Activated naive CD4-positive, alpha-beta T cell treated with anti-CD3 and anti-CD28 coated beads, Interleukin-2, amount 50 U/mL, for 16 hours (primary cell): ENCODE results near the gene MBD3L2.
"Not testable (repeated sequence)": the region's sequence is repeated elsewhere in the genome, so short reads cannot be mapped to it uniquely, and the experiment has no call there.

Experiments used
- DNase-seq: peaks from one replicate; pipeline ENCODE4 v3.0.0-alpha.2; 2020

MBD3L2 gene

DNA sequence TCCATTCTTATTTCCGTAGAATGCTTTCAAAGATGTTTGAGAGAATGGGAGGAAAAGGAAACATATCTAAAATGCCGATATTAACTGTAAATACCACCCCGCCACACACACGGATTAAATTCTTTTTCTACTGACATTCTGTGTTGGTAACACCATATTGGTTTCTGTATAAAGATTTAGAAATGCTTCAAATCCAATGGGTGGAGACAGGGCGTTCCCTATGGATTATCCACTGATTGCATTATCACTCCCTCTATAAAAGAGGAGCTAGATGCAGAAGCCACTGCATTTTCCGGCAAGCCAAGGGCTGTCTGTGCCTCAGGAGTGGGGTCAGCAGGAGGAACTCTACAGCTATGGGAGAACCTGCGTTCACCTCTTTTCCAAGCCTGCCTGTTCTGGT, at the start of gene MBD3L2:
MBD3L2 (plus strand) TSS at position 301 of the 400 bp plus-strand sequence; CDS start at position 354, 53 bp downstream.
- DNase-seq: not testable (repeated sequence)

DNA sequence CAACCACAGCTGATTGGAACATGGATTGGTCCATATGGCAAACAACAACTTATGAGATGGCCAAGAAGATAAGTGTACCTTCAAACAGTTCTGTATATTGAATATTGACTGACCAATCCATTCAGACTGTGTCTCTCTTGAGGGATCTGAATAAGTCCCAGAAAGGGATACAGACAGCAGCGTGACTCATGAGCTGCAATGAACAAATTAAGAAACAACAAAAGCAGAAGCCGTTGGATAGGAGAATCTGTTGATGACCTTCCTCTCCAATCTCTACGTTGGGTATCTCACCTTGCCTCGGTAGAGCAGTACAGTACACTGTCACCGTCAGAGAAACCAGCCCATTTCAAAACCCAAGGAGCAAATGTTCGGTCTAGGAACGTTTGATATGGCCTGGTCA, 49.2 kb upstream of the MBD3L2 start:
- no peak for DNase-seq

DNA sequence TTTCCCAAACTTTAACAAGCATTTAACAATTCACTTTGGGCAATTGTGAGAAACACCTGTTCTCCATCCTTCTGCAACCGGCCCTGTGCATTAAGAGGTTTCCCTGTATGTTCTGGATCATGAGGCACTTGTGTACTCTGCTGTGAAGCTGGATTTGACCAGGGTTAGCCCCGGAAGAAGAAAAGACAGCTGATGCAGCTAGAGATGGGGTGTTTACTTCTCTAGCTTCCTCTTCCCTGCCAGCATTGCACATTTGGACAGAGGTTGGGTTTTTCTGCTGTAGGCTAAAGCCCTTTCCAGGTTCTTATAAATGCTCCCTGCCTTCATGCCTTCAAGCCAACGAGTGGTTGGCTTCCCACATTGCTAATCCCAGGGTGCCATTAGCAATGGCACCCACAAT, 48.8 kb upstream of the MBD3L2 start:
- DNase-seq: no peak

DNA sequence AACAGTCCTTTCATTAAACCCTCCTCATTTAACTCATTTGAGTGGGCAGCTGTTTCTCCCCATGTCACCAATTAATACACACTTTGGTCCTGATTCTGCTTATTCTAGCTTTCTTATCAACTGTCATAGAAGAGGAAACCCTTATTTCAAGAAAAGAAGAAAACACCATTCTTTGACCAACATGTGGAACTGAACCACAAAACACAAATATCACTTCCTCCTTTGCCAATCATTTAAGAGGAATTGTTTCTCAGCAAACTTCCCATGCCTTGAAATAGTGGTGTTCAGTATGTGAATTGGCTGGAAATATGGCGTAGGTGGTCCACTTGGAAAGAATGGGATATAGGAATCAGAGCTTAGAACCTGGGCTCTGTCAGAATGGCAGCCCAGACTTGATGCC, 48.3 kb upstream of the MBD3L2 start:
- DNase-seq: no peak

DNA sequence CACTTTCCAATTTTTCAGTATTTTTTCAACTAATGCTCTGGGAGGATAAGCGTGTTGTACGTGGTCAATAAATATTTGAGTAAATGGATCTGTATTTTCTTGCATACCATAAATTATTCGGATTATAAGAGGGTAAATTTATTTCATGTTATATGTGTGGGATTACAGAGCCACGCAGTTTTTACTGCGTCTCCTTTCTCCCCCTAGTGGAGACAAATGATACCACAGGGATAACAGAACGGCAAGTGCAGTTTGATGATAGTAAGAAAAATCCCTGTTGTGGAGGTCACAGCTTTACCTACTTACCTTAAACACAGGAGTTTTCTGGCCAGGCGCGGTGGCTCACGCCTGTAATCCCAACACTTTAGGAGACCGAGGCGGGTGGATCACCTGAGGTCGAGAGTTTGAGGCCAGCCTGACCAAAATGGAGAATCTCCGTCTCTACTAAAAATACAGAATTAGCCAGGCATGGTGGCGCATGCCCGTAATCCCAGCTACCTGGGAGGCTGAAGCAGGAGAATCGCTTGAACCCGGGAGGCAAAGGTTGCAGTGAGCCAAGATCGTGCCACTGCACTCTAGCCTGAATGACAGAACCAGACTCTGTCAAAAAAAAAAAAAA, 44.7 kb upstream of the MBD3L2 start:
- DNase-seq: no peak

DNA sequence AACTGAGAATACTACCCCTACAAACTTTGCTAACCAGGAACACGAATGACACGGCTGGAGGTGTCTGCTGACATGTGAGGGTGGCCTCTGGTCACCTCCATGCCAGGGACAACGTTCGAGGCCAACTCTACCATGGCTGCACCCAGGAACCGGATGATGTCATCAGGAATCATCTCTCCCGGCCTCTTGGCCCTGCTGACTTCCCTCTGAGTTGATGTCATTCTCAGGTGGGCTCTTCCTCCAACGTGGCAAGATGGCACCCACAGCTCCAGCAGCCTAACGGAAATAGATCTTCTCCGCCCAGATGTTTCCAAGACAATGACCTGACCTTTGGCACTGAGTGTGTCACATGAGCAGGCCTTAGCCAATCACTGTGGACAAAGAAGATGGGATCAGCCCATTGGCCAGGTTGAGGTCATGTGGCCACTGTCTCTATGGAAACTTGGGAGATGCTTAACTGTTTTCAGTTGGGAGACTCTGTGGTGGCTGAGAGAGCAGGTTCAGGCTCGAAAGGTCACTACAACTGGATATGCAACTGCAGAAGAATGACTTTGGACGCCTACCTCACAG, 42.9 kb upstream of the MBD3L2 start:
- no peak for DNase-seq

DNA sequence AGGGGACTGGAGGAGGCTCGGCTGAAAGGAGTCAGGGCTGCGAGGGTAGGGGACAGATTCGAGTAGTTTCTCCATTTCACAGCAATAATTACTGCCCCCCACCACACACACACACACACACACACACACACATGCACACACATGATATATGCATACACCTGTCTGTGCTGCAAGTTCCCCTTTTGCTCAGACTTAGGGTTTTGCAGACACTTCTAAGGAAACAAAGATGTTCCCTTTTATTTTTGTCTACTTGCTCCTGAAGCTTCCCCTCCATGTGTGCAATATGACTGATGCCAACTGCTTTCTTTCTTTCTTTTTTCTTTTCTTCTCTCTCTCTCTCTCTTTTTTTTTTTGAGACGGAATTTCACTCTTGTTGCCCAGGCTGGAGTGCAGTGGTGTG, 41.3 kb upstream of the MBD3L2 start:
- DNase-seq: no peak

DNA sequence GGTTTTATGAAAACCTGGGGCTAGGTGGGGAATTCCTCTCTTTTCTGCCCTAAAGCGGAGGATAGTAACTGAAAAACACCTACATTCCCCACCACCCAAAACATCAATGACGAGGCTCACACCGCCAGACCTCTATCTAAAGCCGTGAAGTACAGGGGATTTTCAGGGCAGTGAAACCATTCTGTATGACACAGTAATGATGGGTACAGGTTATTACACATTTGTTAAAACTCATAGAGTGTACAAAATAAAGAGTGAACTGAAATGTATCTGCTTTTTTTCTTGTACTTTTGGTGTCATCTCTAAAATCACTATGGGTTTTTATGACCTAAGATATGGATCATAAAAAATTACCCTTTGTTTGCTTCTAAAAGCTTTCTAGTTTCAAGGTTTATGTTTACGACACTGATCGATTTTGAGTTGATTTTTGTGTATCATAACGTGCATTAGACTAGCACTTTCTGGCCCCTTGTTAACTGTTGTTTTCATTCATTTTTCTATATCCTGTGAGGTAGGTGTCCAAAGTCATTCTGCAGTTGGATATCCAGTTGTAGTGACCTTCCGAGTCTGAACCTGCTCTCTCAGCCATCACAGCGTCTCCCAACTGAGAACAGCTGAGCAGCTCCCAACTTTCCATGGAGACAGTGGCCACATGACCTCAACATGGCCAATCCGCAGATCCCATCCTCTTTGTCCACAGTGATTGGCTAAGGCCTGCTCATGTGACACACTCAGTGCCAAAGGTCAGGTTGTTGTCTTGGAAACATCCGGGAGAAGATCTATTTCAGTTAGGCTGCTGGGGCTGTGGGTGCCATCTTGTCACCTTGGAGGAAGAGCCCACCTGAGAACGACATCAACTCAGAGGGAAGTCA, 38.2 kb upstream of the MBD3L2 start:
- DNase-seq: no peak

DNA sequence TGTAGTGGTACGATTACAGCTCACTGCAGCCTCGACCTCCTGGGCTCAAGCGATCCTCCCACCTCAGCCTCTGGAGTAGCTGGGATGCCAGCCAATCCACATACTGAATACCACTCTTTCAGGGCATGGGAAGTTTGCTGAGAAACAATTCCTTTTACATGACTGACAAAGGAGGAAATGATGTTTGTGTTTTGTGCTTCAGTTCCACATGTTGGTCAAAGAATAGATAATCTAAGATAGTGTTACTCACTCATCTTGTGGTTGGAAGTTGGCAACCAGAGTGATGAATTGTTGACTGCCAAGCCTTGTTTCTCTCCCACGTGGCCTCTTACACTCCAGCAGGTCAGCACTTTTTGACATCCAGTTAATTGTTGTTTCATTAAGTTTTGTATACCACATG, 35.4 kb upstream of the MBD3L2 start:
- no peak for DNase-seq

DNA sequence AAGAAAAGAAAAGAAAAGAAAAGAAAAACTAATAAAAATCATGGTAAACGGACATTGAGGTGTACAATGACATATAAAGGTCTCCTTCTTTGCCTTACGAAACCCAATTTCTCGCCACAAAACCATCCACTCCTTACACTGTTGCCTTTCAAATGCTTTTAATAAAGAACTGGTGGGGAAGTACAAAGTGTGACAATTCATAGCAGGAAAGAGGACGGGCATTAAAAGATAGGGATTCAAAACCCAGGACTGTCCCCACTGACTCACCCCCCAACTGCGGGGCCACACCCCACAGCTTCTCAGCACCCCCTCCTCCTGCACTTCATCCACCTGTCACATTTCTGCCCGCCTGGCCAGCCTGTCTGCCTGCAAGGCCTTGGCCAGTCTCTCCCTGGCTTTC, 30.3 kb upstream of the MBD3L2 start:
- DNase-seq: no peak

DNA sequence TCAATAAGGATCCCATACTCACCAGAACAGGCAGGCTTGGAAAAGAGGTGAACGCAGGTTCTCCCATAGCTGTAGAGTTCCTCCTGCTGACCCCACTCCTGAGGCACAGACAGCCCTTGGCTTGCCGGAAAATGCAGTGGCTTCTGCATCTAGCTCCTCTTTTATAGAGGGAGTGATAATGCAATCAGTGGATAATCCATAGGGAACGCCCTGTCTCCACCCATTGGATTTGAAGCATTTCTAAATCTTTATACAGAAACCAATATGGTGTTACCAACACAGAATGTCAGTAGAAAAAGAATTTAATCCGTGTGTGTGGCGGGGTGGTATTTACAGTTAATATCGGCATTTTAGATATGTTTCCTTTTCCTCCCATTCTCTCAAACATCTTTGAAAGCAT, 27.8 kb upstream of the MBD3L2 start, which contains the start of gene MBD3L2B:
MBD3L2B (minus strand) TSS at position 101 of the 400 bp plus-strand sequence; CDS start at position 67, 34 bp downstream.
- DNase-seq: not testable (repeated sequence)

DNA sequence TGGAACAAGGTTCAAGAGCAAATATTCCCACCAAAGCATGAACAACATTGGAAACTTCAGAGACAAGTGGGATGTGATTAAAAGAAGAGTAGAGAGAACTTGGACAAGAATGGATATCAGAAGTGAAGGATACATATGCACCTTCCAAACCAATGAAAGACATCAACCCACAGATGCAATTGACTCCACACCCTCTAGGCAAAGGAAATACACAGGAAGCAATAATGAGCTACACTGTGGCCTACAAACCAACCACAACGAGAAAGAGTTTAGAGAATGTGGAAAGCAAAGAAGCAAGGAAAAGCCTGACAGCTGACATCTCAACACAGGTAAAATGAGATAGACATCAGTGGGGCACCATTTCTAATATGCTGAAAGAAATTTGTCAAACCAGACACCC, 20.3 kb upstream of the MBD3L2 start:
- DNase-seq: not testable (repeated sequence)

DNA sequence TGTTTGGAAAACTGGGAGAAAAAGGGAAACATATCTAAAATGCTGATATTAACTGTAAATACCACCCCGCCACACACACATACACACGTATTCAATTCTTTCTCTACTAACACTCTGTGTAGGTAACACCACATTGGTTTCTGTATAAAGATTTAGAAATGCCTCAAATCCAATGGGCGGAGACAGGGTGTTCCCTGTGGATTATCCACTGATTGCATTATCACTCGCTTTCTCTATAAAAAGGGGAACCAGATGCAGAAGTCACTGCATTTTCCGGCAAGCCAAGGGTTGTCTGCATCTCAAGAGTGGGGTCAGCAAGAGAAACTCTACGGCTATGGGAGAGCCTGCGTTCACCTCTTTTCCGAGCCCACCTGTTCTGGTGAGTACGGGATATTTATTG, 18.8 kb upstream of the MBD3L2 start, which contains the start of gene MBD3L5:
MBD3L5 (plus strand) TSS at position 301 of the 400 bp plus-strand sequence; CDS start at position 335, 34 bp downstream.
- not testable (repeated sequence) for DNase-seq

DNA sequence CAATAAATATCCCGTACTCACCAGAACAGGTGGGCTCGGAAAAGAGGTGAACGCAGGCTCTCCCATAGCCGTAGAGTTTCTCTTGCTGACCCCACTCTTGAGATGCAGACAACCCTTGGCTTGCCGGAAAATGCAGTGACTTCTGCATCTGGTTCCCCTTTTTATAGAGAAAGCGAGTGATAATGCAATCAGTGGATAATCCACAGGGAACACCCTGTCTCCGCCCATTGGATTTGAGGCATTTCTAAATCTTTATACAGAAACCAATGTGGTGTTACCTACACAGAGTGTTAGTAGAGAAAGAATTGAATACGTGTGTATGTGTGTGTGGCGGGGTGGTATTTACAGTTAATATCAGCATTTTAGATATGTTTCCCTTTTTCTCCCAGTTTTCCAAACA, 9.0 kb upstream of the MBD3L2 start, which contains the start of gene MBD3L4:
MBD3L4 (minus strand) TSS at position 101 of the 400 bp plus-strand sequence; CDS start at position 66, 35 bp downstream.
- DNase-seq: not testable (repeated sequence)

DNA sequence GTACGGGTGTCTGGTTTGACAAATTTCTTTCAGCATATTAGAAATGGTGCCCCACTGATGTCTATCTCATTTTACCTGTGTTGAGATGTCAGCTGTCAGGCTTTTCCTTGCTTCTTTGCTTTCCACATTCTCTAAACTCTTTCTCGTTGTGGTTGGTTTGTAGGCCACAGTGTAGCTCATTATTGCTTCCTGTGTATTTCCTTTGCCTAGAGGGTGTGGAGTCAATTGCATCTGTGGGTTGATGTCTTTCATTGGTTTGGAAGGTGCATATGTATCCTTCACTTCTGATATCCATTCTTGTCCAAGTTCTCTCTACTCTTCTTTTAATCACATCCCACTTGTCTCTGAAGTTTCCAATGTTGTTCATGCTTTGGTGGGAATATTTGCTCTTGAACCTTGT, 7.6 kb upstream of the MBD3L2 start:
- not testable (repeated sequence) for DNase-seq

DNA sequence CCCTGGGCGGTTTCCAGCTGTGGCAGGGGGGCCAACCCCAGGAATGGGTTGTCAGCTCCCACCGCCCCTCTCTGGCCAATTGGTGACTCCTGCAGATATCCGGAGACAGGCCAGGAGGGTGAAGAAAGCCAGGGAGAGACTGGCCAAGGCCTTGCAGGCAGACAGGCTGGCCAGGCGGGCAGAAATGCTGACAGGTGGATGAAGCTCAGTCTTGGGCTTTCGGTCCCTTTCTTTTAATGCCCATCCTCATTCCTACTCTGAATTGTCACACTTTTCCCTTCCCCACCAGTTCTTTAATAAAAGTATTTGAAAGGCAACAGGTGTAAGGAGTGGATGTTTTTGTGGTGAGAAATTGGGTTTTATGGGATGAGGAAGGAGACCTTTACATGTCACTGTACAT, 2.3 kb downstream of the MBD3L2 start:
- not testable (repeated sequence) for DNase-seq

DNA sequence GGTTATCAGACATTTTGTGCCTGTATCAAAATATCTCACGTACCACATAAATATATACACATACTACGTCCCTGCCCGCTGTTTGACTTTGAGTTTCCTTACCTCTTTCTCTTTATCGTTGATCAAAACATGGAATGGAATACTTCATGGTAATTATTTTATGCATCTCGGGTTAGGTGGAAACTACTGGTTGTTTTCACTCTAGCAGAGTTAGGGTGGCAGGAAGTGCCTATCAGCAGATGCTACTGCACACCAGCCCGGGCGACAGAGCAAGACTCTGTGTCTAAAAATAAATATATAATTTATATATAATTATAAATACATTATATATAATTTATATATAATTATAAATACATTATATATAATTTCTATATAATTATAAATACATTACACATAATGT, 3.8 kb downstream of the MBD3L2 start:
- DNase-seq: not testable (repeated sequence)

DNA sequence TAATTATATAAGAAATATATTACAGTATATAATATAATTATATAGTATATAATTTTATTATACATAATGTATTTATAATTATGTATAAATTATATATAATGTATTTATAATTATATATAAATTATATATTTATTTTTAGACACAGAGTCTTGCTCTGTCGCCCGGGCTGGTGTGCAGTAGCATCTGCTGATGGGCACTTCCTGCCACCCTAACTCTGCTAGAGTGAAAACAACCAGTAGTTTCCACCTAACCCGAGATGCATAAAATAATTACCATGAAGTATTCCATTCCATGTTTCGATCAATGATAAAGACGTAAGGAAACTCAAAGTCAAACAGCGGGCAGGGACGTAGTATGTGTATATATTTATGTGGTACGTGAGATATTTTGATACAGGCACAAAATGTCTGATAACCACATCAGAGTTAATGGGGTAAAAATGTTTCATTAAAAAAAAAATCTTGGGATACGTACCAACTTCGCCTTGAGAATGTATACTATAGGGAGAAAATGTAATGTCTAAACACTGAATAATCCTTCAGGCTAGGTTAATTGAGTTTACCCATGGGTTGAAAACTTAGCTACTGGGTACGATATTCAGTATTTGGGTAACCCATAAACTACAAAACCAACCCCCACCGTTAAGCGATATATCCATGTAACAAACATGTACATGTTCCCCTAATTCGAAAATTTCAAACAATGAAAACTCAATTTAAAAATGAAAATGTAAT, 5.7 kb downstream of the MBD3L2 start:
- DNase-seq: not testable (repeated sequence)

DNA sequence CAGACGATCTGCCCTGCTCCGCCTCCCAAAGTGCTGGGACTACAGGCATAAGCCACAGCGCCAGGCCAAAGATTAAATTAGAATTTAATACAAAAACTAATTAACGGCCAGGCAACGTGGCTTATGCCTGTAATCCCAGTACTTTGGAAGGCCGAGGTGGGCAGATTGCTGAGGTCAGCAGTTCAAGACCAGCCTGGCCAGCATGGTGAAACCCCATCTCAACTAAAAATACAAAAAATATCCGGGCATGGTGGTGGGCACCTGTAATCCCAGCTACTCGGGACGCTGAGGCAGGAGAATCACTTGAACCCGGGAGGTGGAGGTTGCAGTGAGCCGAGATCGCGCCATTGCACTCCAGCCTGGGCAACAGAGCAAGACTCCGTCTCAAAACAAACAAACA, 6.6 kb downstream of the MBD3L2 start:
- not testable (repeated sequence) for DNase-seq

DNA sequence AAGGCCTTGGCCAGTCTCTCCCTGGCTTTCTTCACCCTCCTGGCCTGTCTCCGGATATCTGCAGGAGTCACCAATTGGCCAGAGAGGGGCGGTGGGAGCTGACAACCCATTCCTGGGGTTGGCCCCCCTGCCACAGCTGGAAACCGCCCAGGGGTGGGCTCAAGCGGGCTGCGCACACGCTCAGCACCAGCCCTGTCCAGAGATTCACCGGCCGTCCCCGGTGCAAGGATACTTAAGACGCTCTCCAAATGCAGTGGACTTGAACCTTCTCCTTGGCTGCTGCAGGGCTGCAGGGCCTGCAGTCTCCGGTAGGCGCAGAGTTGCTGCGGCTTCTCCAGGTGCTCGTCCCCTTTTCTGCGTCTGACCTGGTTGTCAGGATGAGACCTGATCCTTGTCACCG, 7.2 kb downstream of the MBD3L2 start:
- not testable (repeated sequence) for DNase-seq

DNA sequence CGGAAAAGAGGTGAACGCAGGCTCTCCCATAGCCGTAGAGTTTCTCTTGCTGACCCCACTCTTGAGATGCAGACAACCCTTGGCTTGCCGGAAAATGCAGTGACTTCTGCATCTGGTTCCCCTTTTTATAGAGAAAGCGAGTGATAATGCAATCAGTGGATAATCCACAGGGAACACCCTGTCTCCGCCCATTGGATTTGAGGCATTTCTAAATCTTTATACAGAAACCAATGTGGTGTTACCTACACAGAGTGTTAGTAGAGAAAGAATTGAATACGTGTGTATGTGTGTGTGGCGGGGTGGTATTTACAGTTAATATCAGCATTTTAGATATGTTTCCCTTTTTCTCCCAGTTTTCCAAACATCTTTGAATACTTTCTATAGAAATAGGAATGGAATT, 9.5 kb downstream of the MBD3L2 start, which contains the start of gene MBD3L3:
MBD3L3 (minus strand) TSS at position 101 of the 400 bp plus-strand sequence; CDS start at position 30, 71 bp downstream.
- not testable (repeated sequence) for DNase-seq

DNA sequence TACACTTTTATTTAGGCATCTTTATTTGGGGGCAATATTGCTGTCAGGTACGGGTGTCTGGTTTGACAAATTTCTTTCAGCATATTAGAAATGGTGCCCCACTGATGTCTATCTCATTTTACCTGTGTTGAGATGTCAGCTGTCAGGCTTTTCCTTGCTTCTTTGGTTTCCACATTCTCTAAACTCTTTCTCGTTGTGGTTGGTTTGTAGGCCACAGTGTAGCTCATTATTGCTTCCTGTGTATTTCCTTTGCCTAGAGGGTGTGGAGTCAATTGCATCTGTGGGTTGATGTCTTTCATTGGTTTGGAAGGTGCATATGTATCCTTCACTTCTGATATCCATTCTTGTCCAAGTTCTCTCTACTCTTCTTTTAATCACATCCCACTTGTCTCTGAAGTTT, 10.9 kb downstream of the MBD3L2 start:
- not testable (repeated sequence) for DNase-seq

DNA sequence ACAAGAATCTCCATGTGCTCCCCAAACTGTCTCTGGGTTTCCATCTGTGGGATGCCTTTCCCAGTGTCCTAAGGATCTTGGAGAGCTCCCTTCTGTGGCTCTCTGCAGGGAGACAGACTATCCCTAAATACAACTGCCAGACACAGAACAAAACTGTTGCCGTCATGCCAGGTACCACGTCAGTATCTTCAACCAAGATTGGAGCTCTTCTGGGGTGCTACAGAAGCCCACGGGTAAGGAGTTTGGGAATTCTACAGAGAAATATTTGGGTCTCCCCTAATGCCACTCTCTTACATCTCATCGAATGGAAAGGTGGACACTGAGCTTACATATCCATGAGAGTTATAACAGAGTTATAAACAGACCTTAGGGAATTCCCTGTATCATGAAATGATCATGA, 14.2 kb downstream of the MBD3L2 start:
- DNase-seq: no peak
